Measurements from ENCODE around the gene SEMA3A. TPM values are rescaled to one million over a fixed set of nuclear protein-coding genes. Genes with fewer than 3 reads are reported as not detected.
"Not testable (repeated sequence)": the region's sequence is repeated elsewhere in the genome, so short reads cannot be mapped to it uniquely, and the experiment has no call there.

Gene SEMA3A
- total RNA-seq (2014; rRNA removed; shearing (Covaris generic); ENCODE audit: low replicate concordance): 72.6 and 89.1 TPM in 2 replicates

DNA sequence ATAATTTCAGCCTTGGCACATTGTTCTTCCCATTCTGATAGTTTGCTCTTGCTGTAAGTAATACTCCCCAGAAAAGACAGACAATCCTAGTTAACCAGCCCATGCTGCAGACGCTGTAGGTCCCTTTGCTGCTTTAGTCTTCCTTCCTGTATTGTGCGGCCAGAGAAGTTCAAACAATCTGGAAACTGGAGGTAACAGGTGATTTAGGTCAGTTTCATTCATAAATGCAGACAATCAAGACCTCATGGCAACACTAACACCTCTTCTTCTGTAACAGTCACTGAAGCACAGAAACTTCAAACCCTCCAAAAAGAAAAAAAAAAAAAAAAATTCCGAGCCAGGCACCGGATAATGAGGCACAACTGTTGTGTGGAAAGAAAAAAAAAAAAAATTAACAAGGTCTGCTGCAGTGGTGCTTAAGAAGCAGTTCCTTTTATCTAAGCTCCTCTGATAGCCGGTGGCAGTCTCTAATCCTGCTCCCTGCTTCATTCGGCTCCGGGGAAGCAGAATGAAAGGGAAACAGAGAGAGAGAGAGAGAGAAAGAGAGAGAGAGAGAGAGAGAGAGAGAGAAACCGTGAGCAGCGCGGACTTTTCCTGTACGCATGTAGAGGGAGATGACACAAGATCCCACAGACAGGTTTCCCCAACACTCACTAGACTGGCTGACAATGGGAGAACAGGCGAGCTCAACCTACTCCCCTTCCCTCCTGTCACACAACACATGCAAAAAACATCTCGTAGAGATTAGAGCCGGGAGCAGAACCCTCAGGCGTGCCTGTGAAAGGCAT is at the start of gene SEMA3A:
Gene SEMA3A, minus strand, starts transcription at position 306 of the 788 bp plus-strand sequence. Its CDS starts 203 bp downstream, at position 103.
- Histone ChIP-seq H3K27me3 (no peaks in the 10 kb centered on the region), H3K4me3 (peak within 1 kb of the TSS; percentile 63), H3K9me3 (no peaks in the 10 kb centered on the region), H3K36me3 (no peaks in the 10 kb centered on the region)
- peak; percentile 67 for DNase-seq

GRCh38 chr7:84243037-84243436 is 48.4 kb upstream of the SEMA3A start:
- not testable (repeated sequence) for H3K27me3 ChIP-seq, H3K9me3 ChIP-seq, H3K36me3 ChIP-seq, H3K4me3 ChIP-seq, DNase-seq

DNA sequence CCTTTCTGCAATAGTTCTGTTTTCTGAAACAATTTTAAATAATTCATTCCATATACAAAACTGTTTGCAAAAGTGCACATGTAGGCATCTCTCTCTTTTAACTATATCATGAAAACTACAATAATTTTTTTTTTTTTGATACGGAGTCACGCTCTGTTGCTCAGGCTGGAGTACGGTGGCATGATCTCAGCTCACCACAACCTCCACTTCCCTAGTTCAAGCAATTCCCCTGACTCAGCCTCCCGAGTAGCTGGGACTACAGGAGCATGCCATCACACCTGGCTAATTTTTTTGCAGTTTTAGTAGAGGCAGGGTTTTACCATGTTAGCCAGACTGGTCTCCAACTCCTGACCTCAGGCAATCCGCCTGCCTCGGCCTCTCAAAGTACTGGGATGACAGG is 44.0 kb upstream of the SEMA3A start:
- Histone ChIP-seq H3K36me3 (no peaks in the 10 kb centered on the region), H3K27me3 (no peaks in the 10 kb centered on the region), H3K4me3 (no peak overlapping the region), H3K9me3 (peaks cover 3% of the 10 kb centered on the region; the same call in 1 of the 2 replicates)
- no peak for DNase-seq

DNA sequence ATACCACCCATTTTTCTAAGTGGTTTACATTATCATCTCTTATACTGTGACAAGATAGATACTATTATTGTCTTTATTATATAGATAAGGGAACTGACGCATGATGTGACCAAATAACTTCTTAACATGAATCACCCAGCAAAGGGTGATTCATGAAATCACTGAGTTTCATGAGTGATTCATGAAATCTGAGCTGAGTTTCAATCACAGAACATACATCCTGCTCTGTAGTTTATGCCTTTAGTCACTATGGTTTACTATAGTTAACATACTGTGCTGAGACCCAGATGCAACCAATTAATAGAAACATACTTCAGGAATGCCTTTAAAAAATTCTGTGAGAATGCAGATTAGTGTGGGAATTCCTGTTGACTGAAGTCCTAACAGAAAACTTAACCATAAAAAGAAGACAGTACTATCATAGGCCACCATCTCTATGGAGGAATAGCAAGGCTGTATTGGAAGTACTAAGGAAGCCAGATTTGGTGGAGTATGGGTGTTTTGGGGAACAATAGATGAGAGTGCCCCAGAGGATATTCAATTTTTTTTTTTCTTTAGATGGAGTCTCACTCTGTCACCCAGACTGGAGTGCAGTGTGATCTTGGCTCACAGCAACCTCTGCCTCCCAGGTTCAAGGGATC is 43.1 kb upstream of the SEMA3A start:
- H3K27me3 ChIP-seq: no peaks in the 10 kb centered on the region
- no peak overlapping the region for H3K4me3 ChIP-seq
- no peak for DNase-seq
- H3K9me3 ChIP-seq: peaks cover 3% of the 10 kb centered on the region; the same call in 1 of the 2 replicates
- no peaks in the 10 kb centered on the region for H3K36me3 ChIP-seq

GRCh38 chr7:84236398-84236797 is 41.8 kb upstream of the SEMA3A start:
- H3K9me3 ChIP-seq: peaks cover 3% of the 10 kb centered on the region; the same call in 1 of the 2 replicates
- H3K4me3 ChIP-seq: no peak overlapping the region
- H3K36me3 ChIP-seq: no peaks in the 10 kb centered on the region
- no peak for DNase-seq
- no peaks in the 10 kb centered on the region for H3K27me3 ChIP-seq

- Histone ChIP-seq H3K27me3 (no peaks in the 10 kb centered on the region), H3K9me3 (peaks cover 3% of the 10 kb centered on the region; the same call in 1 of the 2 replicates), H3K4me3 (no peak overlapping the region), H3K36me3 (no peaks in the 10 kb centered on the region)
- DNase-seq: peak; percentile 2
These were observed 38.1 kb upstream of the SEMA3A start for GRCh38 chr7:84232646-84233045.

DNA sequence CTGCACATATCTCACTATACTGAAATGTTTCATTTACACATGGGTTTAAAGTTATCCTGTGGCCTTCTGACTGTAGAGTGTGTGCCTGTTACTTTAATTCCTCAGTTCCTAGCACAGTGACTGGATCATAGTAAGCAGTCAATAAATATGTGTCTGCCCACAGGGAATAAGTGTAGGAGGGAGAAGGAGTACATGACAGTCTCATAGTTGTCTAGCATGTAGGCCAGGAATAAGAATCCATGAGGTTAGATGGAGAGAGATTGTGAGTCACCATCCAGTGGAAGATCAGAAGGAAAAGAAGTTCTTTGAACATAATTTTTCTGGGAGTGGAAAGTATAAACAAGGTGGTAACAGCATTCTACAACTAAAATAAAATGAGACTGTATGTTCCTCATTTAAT is 36.6 kb upstream of the SEMA3A start:
- DNase-seq: no peak
- Histone ChIP-seq H3K9me3 (no peaks in the 10 kb centered on the region), H3K36me3 (no peaks in the 10 kb centered on the region), H3K27me3 (no peaks in the 10 kb centered on the region), H3K4me3 (no peak overlapping the region)

GRCh38 chr7:84230491-84230890 is 35.9 kb upstream of the SEMA3A start:
- H3K4me3 ChIP-seq: no peak overlapping the region
- DNase-seq: no peak

DNA sequence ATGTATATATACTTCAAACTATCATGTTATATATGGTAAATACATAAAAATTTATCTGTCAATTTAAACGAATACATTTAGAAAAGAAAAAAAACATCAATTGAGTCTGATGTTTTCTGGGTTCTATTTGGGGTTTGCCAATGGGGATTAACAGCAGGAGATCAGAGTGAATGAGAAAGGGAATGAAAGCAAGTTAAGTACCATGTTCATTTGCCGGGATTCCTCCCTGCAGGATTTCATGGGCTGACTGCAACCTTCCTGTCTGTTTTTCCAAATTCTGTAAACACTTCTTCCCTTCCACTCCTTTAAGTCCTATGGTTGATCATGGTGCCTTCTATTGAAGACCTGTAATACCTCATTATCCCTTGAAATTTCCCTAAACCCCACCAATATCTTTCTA is 33.9 kb upstream of the SEMA3A start:
- Histone ChIP-seq H3K9me3 (no peaks in the 10 kb centered on the region), H3K36me3 (no peaks in the 10 kb centered on the region), H3K27me3 (no peaks in the 10 kb centered on the region), H3K4me3 (no peak overlapping the region)
- no peak for DNase-seq

More at GRCh38 chr7:84230491-84230890, 35.9 kb upstream of the SEMA3A start:
- Histone ChIP-seq H3K36me3 (no peaks in the 10 kb centered on the region), H3K27me3 (no peaks in the 10 kb centered on the region), H3K9me3 (no peaks in the 10 kb centered on the region)

GRCh38 chr7:84226759-84227158 is 32.2 kb upstream of the SEMA3A start:
- no peaks in the 10 kb centered on the region for H3K9me3 ChIP-seq
- DNase-seq: no peak

DNA sequence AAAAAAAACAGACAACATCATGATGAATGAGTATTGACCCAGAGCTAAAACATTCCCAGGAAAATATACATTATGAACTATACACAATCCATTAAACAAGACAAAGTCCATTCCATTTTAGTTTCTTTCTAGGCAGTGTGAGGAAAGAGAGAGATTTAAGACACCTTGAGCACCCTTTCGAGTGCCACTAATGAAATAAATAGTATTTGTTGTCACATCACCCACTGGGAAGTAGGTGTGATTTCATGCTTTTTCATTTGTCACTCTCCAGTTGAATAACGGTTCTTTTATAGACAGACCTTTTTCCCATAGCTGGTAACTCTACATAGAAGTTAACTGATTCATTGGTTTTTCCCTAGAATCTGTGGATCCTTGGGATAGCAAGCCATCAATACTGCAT is 29.9 kb upstream of the SEMA3A start:
- DNase-seq: no peak
- peaks cover 3% of the 10 kb centered on the region; the same call in 1 of the 2 replicates for H3K9me3 ChIP-seq

More at GRCh38 chr7:84226759-84227158, 32.2 kb upstream of the SEMA3A start:
- no peaks in the 10 kb centered on the region for H3K27me3 ChIP-seq
- no peaks in the 10 kb centered on the region for H3K36me3 ChIP-seq
- H3K4me3 ChIP-seq: no peak overlapping the region

GRCh38 chr7:84219310-84219709 is 24.7 kb upstream of the SEMA3A start:
- Histone ChIP-seq H3K27me3 (no peaks in the 10 kb centered on the region), H3K4me3 (no peak overlapping the region), H3K9me3 (peaks cover 5% of the 10 kb centered on the region; the same call in 1 of the 2 replicates), H3K36me3 (no peaks in the 10 kb centered on the region; the same call in 1 of the 2 replicates)
- DNase-seq: no peak

More for the DNA sequence above, 29.9 kb upstream of the SEMA3A start:
- Histone ChIP-seq H3K4me3 (no peak overlapping the region), H3K36me3 (no peaks in the 10 kb centered on the region; the same call in 1 of the 2 replicates), H3K27me3 (no peaks in the 10 kb centered on the region)

GRCh38 chr7:84218681-84219080 is 24.1 kb upstream of the SEMA3A start:
- no peak overlapping the region for H3K4me3 ChIP-seq
- no peak for DNase-seq
- H3K27me3 ChIP-seq: no peaks in the 10 kb centered on the region
- H3K36me3 ChIP-seq: no peaks in the 10 kb centered on the region; the same call in 1 of the 2 replicates
- H3K9me3 ChIP-seq: peaks cover 5% of the 10 kb centered on the region; the same call in 1 of the 2 replicates

DNA sequence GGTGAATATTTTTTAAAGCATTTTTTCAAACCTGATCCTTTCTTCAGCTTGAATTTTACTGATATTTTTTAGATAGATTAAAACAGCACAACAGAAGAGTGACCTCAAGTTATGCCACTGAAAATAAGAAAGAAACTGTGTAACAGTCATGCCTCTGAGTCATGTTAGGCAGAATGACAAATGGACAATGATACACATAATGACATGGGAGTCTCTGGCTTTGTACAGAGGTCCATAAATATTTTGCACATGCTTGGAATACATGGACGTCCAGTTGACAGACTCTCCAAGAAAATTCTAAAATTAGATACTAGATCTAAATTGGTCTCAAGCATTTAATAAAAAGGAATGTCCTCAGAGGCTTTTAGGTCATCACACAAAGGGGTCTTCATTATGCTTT is 21.9 kb upstream of the SEMA3A start:
- H3K9me3 ChIP-seq: peaks cover 5% of the 10 kb centered on the region; the same call in 1 of the 2 replicates
- H3K4me3 ChIP-seq: no peak overlapping the region
- no peaks in the 10 kb centered on the region for H3K27me3 ChIP-seq
- H3K36me3 ChIP-seq: no peaks in the 10 kb centered on the region; the same call in 1 of the 2 replicates
- no peak for DNase-seq

DNA sequence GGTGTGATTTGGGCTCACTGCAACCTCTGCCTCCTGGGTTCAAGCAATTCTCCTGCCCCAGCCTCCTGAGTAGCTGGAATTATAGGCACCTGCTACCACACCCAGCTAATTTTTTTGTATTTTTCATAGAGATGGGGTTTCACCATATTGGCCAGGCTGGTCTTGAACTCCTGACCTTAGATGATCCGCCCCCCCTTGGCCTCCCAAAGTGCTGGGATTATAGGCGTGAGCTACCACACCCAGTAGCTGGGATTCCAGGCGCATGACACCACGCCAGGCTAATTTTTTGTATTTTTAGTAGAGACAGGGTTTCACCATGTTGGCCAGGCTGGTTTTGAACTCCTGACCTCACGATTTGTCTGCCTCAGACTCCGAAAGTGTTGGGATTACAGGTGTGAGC is 20.2 kb upstream of the SEMA3A start:
- not testable (repeated sequence) for H3K9me3 ChIP-seq, H3K36me3 ChIP-seq, H3K27me3 ChIP-seq, DNase-seq, H3K4me3 ChIP-seq

DNA sequence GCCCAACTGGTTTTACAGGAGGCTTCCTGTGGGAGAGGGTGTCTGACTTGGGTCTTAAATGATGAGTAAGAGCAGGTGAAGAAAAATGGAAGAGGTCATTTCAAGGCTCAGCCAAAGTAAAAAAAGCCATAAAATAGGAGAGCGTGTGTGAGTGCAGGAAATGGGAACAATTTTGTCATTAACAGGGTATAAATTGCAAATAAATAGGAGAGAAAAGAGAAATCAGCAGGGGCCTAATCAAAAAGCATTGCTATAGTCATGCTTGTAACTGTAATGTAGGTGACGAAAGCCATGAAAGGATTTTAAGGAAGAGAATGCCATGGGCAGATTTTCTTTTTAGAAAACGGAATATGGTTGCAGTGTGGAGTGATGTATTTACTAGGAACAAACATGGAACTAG is 15.7 kb upstream of the SEMA3A start:
- Histone ChIP-seq H3K36me3 (no peaks in the 10 kb centered on the region), H3K27me3 (no peaks in the 10 kb centered on the region)

DNA sequence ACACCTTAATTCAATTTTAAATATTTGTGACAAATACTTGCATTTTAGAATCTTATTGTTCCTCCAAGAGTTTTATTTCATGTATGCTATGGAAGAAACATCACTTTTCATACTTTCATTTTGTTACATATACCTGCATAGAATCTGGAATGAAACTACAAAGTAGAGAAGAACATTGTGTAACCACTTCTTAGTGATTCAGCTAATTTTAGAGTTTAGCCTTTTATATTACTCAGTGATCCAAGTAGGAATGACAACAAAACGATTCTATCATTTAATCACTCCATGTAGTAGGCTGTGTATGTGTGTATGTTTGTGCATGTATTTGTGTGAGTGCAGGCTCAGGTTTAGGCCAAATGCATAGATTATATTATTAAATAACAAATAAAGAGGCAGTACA is 14.4 kb upstream of the SEMA3A start:
- H3K4me3 ChIP-seq: no peak overlapping the region
- H3K9me3 ChIP-seq: no peaks in the 10 kb centered on the region
- no peaks in the 10 kb centered on the region for H3K36me3 ChIP-seq
- no peak for DNase-seq
- H3K27me3 ChIP-seq: no peaks in the 10 kb centered on the region

More for the DNA sequence above, 15.7 kb upstream of the SEMA3A start:
- Histone ChIP-seq H3K4me3 (no peak overlapping the region), H3K9me3 (no peaks in the 10 kb centered on the region)
- DNase-seq: no peak
